HepG2 (cell line): Measurements from ENCODE around the gene ASGR1. TPM values are rescaled to one million over a fixed set of nuclear protein-coding genes. Genes with fewer than 3 reads are reported as not detected.

Experiments used
- ATAD3A ChIP-seq: sonication (generic); formaldehyde crosslinking; IDR thresholded peaks from 2 replicates; pipeline ENCODE4 v1.4.0; 2020; ENCODE audit warnings: missing genetic modification reagents
- CAMTA2 ChIP-seq: sonication (generic); formaldehyde crosslinking; IDR thresholded peaks from 2 replicates; pipeline ENCODE4 v1.4.0; 2020; ENCODE audit warnings: mild to moderate bottlenecking, missing genetic modification reagents, borderline replicate concordance
- GABPA ChIP-seq, 2 experiments: IDR thresholded peaks; 2 replicates each; pipeline ENCODE4 v1.6.1; 2011 to 2016; ENCODE audit warnings: low read depth in 2 of 2, low read length in 1 of 2, missing biosample characterization in 1 of 2, missing genetic modification characterization in 1 of 2
- HDAC2 ChIP-seq: sonication (generic); formaldehyde crosslinking; IDR thresholded peaks from 2 replicates; pipeline ENCODE4 v1.4.0; 2020; ENCODE audit warnings: missing genetic modification reagents
- HOXA7 ChIP-seq: sonication (generic); formaldehyde crosslinking; IDR thresholded peaks from 2 replicates; pipeline ENCODE4 v1.8.1; 2022; ENCODE audit warnings: mild to moderate bottlenecking, missing genetic modification reagents, moderate library complexity
- ISX ChIP-seq: sonication (generic); formaldehyde crosslinking; conservative IDR thresholded peaks from 2 replicates; pipeline ENCODE4 v1.5.0; 2020; ENCODE audit warnings: missing genetic modification reagents
- KLF9 ChIP-seq: IDR thresholded peaks from 2 replicates; pipeline ENCODE4 v1.6.1; 2016; ENCODE audit warnings: low read depth
- MEIS2 ChIP-seq: sonication (generic); formaldehyde crosslinking; IDR thresholded peaks from 2 replicates; pipeline ENCODE4 v1.9.0; 2021; ENCODE audit warnings: mild to moderate bottlenecking, missing genetic modification reagents
- NFYC ChIP-seq: IDR thresholded peaks from 2 replicates; pipeline ENCODE4 v1.6.1; 2016; ENCODE audit warnings: missing genetic modification reagents, missing compliant biosample characterization
- NR2F2 ChIP-seq: IDR thresholded peaks from 2 replicates; pipeline ENCODE4 v1.6.1; 2012; ENCODE audit warnings: low read depth, inconsistent platforms, borderline replicate concordance
- PHF8 ChIP-seq: sonication (generic); formaldehyde crosslinking; IDR thresholded peaks from 2 replicates; pipeline ENCODE4 v1.5.0; 2020; ENCODE audit warnings: missing genetic modification reagents
- SNAPC2 ChIP-seq: sonication (generic); formaldehyde crosslinking; IDR thresholded peaks from 2 replicates; pipeline ENCODE4 v1.8.1; 2022; ENCODE audit warnings: mild to moderate bottlenecking, missing genetic modification reagents
- TGIF2 ChIP-seq: IDR thresholded peaks from 2 replicates; pipeline ENCODE4 v1.6.1; 2016; ENCODE audit warnings: control low read depth, missing compliant biosample characterization
- THAP11 ChIP-seq: IDR thresholded peaks from 2 replicates; pipeline ENCODE4 v1.6.1; 2016; ENCODE audit warnings: missing biosample characterization, missing genetic modification reagents
- ZNF180 ChIP-seq: sonication (generic); formaldehyde crosslinking; IDR thresholded peaks from 2 replicates; pipeline ENCODE4 v1.4.0; 2020; ENCODE audit warnings: low read depth, missing genetic modification reagents, borderline replicate concordance
- ZNF382 ChIP-seq: sonication (generic); formaldehyde crosslinking; IDR thresholded peaks from 2 replicates; pipeline ENCODE4 v1.5.0; 2020; ENCODE audit warnings: missing genetic modification reagents, mild to moderate bottlenecking, borderline replicate concordance
- ZNF432 ChIP-seq: sonication (generic); formaldehyde crosslinking; IDR thresholded peaks from 2 replicates; pipeline ENCODE4 v1.5.0; 2020; ENCODE audit warnings: missing genetic modification reagents, mild to moderate bottlenecking, borderline replicate concordance
- ZNF724P ChIP-seq: sonication (generic); formaldehyde crosslinking; IDR thresholded peaks from 2 replicates; pipeline ENCODE4 v1.8.0; 2022; ENCODE audit warnings: missing genetic modification reagents, borderline replicate concordance
- ZNF891 ChIP-seq: sonication (generic); formaldehyde crosslinking; IDR thresholded peaks from 2 replicates; pipeline ENCODE4 v1.5.0; 2020; ENCODE audit warnings: mild to moderate bottlenecking, missing genetic modification reagents
- polyA plus RNA-seq, 8 experiments: library from polyadenylated mRNA; depleted of rRNA in 3 of 8; stranded (reverse) in 7 of 8; unstranded in 1 of 8; fragments of >200 nt; fragmentation: Illumina TruSeq in 4 of 8; extraction: Trizol in 4 of 8; gene quantifications; 2 replicates each; pipeline versions ENCODE4 v1.2.1 to v1.2.3, GENCODE V29; 2011 to 2016; ENCODE audit warnings: low read depth in 4 of 8, missing spikeins in 1 of 8, mixed read lengths in 1 of 8; ENCODE audit not compliant: insufficient read depth in 1 of 8
- total RNA-seq, 5 experiments: library from RNA; depleted of rRNA; stranded (reverse); fragments of >200 nt; fragmentation: Illumina TruSeq; extraction: Trizol; gene quantifications; 2 replicates each; pipeline ENCODE4 v1.2.3, GENCODE V29; 2016; ENCODE audit warnings: low read depth in 1 of 5
- TF ChIP-seq, protein P1 (sequence below): sonication (generic); formaldehyde crosslinking; IDR thresholded peaks from 2 replicates; pipeline ENCODE4 v1.4.0; 2020; ENCODE audit warnings: missing genetic modification reagents
- TF ChIP-seq, protein P2 (sequence below): sonication (generic); formaldehyde crosslinking; IDR thresholded peaks from 2 replicates; pipeline ENCODE4 v1.8.0; 2022; ENCODE audit warnings: mild to moderate bottlenecking, missing genetic modification reagents, borderline replicate concordance
- TF ChIP-seq, protein P3 (sequence below): sonication (generic); formaldehyde crosslinking; IDR thresholded peaks from 2 replicates; pipeline ENCODE4 v1.8.1; 2022; ENCODE audit warnings: low read depth, mild to moderate bottlenecking, missing genetic modification reagents
- TF ChIP-seq, protein P4 (sequence below): sonication (generic); formaldehyde crosslinking; IDR thresholded peaks from 2 replicates; pipeline ENCODE4 v1.4.0; 2020; ENCODE audit warnings: mild to moderate bottlenecking, missing genetic modification reagents

Gene ASGR1
- total and polyA plus RNA-seq, 2 of the 13 experiments (the other 11 are each of a cell fraction or from before 2014, with no cell fraction given), result 353 to 796 TPM

DNA sequence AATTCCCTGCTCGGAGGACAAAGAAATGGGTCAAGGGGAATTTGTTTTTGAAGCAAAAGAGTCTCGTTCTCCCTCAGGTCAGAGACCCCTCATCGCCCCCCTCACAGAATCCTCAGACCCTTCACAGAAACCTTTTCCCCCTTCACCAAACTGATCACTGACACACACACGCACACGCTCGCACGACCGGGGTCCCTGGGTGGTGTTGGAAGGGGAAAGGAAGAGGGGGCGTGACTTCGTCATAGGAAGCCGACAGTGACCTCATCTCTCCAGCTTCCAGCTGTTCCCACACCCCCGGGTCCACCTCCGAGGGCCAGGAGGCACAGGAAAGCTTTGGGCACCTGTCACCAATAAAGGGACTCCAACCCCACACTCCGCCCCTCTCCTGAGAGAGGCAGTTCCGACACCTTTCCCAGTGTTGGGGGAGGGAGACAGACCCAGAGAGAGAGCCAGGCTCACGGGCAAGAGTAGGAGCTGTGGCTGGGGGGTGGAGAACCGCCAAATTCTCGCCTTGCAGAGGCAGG lies 1.2 kb downstream of the ASGR1 start (continued):
- TF ChIP-seq THAP11 (CRISPR knock-in tag), result 0 out of 2 replicates have a peak, but pooled peaks have one; percentile 13
- TF ChIP-seq, protein P1, sequence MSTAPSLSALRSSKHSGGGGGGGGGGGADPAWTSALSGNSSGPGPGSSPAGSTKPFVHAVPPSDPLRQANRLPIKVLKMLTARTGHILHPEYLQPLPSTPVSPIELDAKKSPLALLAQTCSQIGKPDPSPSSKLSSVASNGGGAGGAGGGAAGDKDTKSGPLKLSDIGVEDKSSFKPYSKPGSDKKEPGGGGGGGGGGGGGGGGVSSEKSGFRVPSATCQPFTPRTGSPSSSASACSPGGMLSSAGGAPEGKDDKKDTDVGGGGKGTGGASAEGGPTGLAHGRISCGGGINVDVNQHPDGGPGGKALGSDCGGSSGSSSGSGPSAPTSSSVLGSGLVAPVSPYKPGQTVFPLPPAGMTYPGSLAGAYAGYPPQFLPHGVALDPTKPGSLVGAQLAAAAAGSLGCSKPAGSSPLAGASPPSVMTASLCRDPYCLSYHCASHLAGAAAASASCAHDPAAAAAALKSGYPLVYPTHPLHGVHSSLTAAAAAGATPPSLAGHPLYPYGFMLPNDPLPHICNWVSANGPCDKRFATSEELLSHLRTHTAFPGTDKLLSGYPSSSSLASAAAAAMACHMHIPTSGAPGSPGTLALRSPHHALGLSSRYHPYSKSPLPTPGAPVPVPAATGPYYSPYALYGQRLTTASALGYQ (CRISPR knock-in tag), result no peak
- TF ChIP-seq ZNF432 (CRISPR knock-in tag), result no peak
- TF ChIP-seq MEIS2 (CRISPR knock-in tag), result no peak
- peak; percentile 40; the same call in 1 of the 2 replicates for TF ChIP-seq HDAC2 (CRISPR knock-in tag)
- TF ChIP-seq, protein P2, sequence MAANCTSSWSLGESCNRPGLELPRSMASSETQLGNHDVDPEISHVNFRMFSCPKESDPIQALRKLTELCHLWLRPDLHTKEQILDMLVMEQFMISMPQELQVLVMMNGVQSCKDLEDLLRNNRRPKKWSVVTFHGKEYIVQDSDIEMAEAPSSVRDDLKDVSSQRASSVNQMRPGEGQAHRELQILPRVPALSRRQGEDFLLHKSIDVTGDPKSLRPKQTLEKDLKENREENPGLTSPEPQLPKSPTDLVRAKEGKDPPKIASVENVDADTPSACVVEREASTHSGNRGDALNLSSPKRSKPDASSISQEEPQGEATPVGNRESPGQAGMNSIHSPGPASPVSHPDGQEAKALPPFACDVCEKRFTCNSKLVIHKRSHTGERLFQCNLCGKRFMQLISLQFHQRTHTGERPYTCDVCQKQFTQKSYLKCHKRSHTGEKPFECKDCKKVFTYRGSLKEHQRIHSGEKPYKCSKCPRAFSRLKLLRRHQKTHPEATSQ (CRISPR knock-in tag), result 0 out of 2 replicates have a peak, but pooled peaks have one; percentile 15
- TF ChIP-seq ZNF180 (CRISPR knock-in tag), result no peak
- TF ChIP-seq ZNF891 (CRISPR knock-in tag), result peak; percentile 29; the same call in 1 of the 2 replicates
- no peak for TF ChIP-seq ISX
- no peak for TF ChIP-seq NFYC
- TF ChIP-seq ATAD3A (CRISPR knock-in tag), result no peak
- TF ChIP-seq PHF8 (CRISPR knock-in tag), result peak; percentile 24
- TF ChIP-seq TGIF2 (CRISPR knock-in tag), result peak; percentile 73; the same call in 1 of the 2 replicates
- TF ChIP-seq SNAPC2 (CRISPR knock-in tag), result 0 out of 2 replicates have a peak, but pooled peaks have one; percentile 65
- no peak for TF ChIP-seq CAMTA2 (CRISPR knock-in tag)
- no peak for TF ChIP-seq ZNF382 (CRISPR knock-in tag)
- TF ChIP-seq, protein P3, sequence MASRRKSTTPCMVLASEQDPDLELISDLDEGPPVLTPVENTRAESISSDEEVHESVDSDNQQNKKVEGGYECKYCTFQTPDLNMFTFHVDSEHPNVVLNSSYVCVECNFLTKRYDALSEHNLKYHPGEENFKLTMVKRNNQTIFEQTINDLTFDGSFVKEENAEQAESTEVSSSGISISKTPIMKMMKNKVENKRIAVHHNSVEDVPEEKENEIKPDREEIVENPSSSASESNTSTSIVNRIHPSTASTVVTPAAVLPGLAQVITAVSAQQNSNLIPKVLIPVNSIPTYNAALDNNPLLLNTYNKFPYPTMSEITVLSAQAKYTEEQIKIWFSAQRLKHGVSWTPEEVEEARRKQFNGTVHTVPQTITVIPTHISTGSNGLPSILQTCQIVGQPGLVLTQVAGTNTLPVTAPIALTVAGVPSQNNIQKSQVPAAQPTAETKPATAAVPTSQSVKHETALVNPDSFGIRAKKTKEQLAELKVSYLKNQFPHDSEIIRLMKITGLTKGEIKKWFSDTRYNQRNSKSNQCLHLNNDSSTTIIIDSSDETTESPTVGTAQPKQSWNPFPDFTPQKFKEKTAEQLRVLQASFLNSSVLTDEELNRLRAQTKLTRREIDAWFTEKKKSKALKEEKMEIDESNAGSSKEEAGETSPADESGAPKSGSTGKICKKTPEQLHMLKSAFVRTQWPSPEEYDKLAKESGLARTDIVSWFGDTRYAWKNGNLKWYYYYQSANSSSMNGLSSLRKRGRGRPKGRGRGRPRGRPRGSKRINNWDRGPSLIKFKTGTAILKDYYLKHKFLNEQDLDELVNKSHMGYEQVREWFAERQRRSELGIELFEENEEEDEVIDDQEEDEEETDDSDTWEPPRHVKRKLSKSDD (CRISPR knock-in tag), result peak; percentile 43; the same call in 1 of the 2 replicates
- TF ChIP-seq KLF9 (CRISPR knock-in tag), result no peak
- no peak for TF ChIP-seq HOXA7 (CRISPR knock-in tag)
- TF ChIP-seq NR2F2, result no peak
- TF ChIP-seq, protein P4, sequence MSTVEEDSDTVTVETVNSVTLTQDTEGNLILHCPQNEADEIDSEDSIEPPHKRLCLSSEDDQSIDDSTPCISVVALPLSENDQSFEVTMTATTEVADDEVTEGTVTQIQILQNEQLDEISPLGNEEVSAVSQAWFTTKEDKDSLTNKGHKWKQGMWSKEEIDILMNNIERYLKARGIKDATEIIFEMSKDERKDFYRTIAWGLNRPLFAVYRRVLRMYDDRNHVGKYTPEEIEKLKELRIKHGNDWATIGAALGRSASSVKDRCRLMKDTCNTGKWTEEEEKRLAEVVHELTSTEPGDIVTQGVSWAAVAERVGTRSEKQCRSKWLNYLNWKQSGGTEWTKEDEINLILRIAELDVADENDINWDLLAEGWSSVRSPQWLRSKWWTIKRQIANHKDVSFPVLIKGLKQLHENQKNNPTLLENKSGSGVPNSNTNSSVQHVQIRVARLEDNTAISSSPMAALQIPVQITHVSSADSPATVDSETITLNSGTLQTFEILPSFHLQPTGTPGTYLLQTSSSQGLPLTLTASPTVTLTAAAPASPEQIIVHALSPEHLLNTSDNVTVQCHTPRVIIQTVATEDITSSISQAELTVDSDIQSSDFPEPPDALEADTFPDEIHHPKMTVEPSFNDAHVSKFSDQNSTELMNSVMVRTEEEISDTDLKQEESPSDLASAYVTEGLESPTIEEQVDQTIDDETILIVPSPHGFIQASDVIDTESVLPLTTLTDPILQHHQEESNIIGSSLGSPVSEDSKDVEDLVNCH (CRISPR knock-in tag), result no peak
- TF ChIP-seq ZNF724P (CRISPR knock-in tag), result 0 out of 2 replicates have a peak, but pooled peaks have one; percentile 26
- peak; percentile 27; the same call in 1 of the 2 replicates for TF ChIP-seq GABPA (IDR thresholded peaks at IDR 0.05; ENCODE audit: low read depth, low read length)
- peak; percentile 69 for TF ChIP-seq GABPA (CRISPR knock-in tag; IDR thresholded peaks at IDR 0.05; ENCODE audit: low read depth)
